H9 (cell line): ENCODE data around the gene RBSN. TPM values are rescaled to one million over a fixed set of nuclear protein-coding genes. Genes with fewer than 3 reads are reported as not detected.

Source experiments
- DNase-seq: peaks from one replicate; pipeline ENCODE4 v3.0.0-alpha.2; 2017
- H2AFZ ChIP-seq: one replicate; pipeline ENCODE4 v1.6.1; 2013; ENCODE audit warnings: mild to moderate bottlenecking, low read length, control low read depth, moderate library complexity
- H2AK5ac ChIP-seq: 2 replicates; pipeline ENCODE4 v1.6.1; 2013; ENCODE audit warnings: low read length, control low read depth, mixed read lengths; ENCODE audit not compliant: insufficient read length
- H2BK120ac ChIP-seq: one replicate; pipeline ENCODE4 v1.6.1; 2013; ENCODE audit warnings: low read depth, mild to moderate bottlenecking, low read length, control low read depth, inconsistent platforms; ENCODE audit not compliant: poor library complexity, severe bottlenecking
- H2BK12ac ChIP-seq: 2 replicates; pipeline ENCODE4 v1.6.1; 2013; ENCODE audit warnings: low read length, control low read depth, mixed read lengths, low read depth; ENCODE audit not compliant: insufficient read length
- H2BK15ac ChIP-seq: 2 replicates; pipeline ENCODE4 v1.6.1; 2013; ENCODE audit warnings: low read depth, low read length, control low read depth
- H2BK20ac ChIP-seq: one replicate; pipeline ENCODE4 v1.6.1; 2013; ENCODE audit warnings: low read depth, mild to moderate bottlenecking, low read length, control low read depth, inconsistent platforms; ENCODE audit not compliant: poor library complexity, severe bottlenecking
- H2BK5ac ChIP-seq: 2 replicates; pipeline ENCODE4 v1.6.1; 2013; ENCODE audit warnings: low read length, control low read depth, mixed read lengths; ENCODE audit not compliant: insufficient read length
- H3K14ac ChIP-seq: 2 replicates; pipeline ENCODE4 v1.6.1; 2013; ENCODE audit warnings: low read length, control low read depth; ENCODE audit not compliant: insufficient read depth
- H3K18ac ChIP-seq: 2 replicates; pipeline ENCODE4 v1.6.1; 2013; ENCODE audit warnings: low read depth, mild to moderate bottlenecking, mixed read lengths, low read length, control low read depth; ENCODE audit not compliant: insufficient read length
- H3K23ac ChIP-seq: 2 replicates; pipeline ENCODE4 v1.6.1; 2013; ENCODE audit warnings: low read length, control low read depth, mixed read lengths, low read depth; ENCODE audit not compliant: insufficient read length
- H3K23me2 ChIP-seq: 2 replicates; pipeline ENCODE4 v1.6.1; 2013; ENCODE audit warnings: low read depth, mild to moderate bottlenecking, mixed read lengths, low read length, control low read depth; ENCODE audit not compliant: insufficient read length, poor library complexity, severe bottlenecking
- H3K27ac ChIP-seq: 2 replicates; pipeline ENCODE4 v1.5.1; 2013; ENCODE audit warnings: low read length, control low read depth, mixed read lengths, low read depth; ENCODE audit not compliant: insufficient read length
- H3K27me3 ChIP-seq: 2 replicates; pipeline ENCODE4 v1.6.1; 2013; ENCODE audit warnings: low read length, control low read depth, inconsistent platforms; ENCODE audit not compliant: insufficient read depth
- H3K4ac ChIP-seq: 2 replicates; pipeline ENCODE4 v1.6.1; 2013; ENCODE audit warnings: low read depth, mild to moderate bottlenecking, control low read depth, inconsistent platforms, low read length, moderate library complexity
- H3K4me1 ChIP-seq: 2 replicates; pipeline ENCODE4 v1.6.1; 2013; ENCODE audit warnings: low read length, control low read depth, inconsistent platforms; ENCODE audit not compliant: insufficient read depth
- H3K4me2 ChIP-seq: 2 replicates; pipeline ENCODE4 v1.6.1; 2013; ENCODE audit warnings: low read length, control low read depth, mixed read lengths; ENCODE audit not compliant: insufficient read length, insufficient read depth
- H3K56ac ChIP-seq: 2 replicates; pipeline ENCODE4 v1.6.1; 2013; ENCODE audit warnings: low read depth, mild to moderate bottlenecking, mixed read lengths, low read length, control low read depth; ENCODE audit not compliant: insufficient read length
- H3K79me1 ChIP-seq: 2 replicates; pipeline ENCODE4 v1.6.1; 2013; ENCODE audit warnings: low read depth, mild to moderate bottlenecking, moderate library complexity, low read length, control low read depth, inconsistent platforms; ENCODE audit not compliant: insufficient read depth, poor library complexity, severe bottlenecking
- H3K79me2 ChIP-seq: 2 replicates; pipeline ENCODE4 v1.6.1; 2013; ENCODE audit warnings: low read length, control low read depth, inconsistent platforms; ENCODE audit not compliant: insufficient read depth
- H3K9ac ChIP-seq: 2 replicates; pipeline ENCODE4 v1.6.1; 2013; ENCODE audit warnings: low read length, control low read depth, mixed read lengths; ENCODE audit not compliant: insufficient read length; ENCODE audit errors: extremely low read depth
- H3K9me3 ChIP-seq: one replicate; pipeline ENCODE4 v1.6.1; 2013; ENCODE audit warnings: low read depth, low read length, inconsistent platforms; ENCODE audit not compliant: control insufficient read depth
- H3T11ph ChIP-seq: one replicate; pipeline ENCODE4 v1.6.1; 2013; ENCODE audit warnings: mild to moderate bottlenecking, low read length, control low read depth, inconsistent platforms
- H4K20me1 ChIP-seq: one replicate; pipeline ENCODE4 v1.6.1; 2013; ENCODE audit not compliant: control insufficient read depth, insufficient read length, insufficient read depth
- H4K5ac ChIP-seq: 2 replicates; pipeline ENCODE4 v1.6.1; 2013; ENCODE audit warnings: low read depth, mild to moderate bottlenecking, mixed read lengths, low read length, control low read depth; ENCODE audit not compliant: insufficient read length
- H4K8ac ChIP-seq: replicated peaks from 2 replicates; pipeline ENCODE4 v1.6.1; 2013; ENCODE audit warnings: low read length, control low read depth, mixed read lengths, low read depth; ENCODE audit not compliant: insufficient read length
- H4K91ac ChIP-seq: 2 replicates; pipeline ENCODE4 v1.6.1; 2013; ENCODE audit warnings: low read depth, mild to moderate bottlenecking, moderate library complexity, mixed read lengths, low read length, control low read depth; ENCODE audit not compliant: insufficient read length
- H3K27ac Mint-ChIP-seq, 3 experiments: 2 replicates in 2 of 3; 3 replicates in 1 of 3; pipeline ENCODE4 v1.8.0; 2020 to 2021; ENCODE audit warnings: mixed read lengths in 3 of 3, mild to moderate bottlenecking in 1 of 3, moderate library complexity in 1 of 3
- H3K27me3 Mint-ChIP-seq: 2 replicates; pipeline ENCODE4 v1.8.0; 2021; ENCODE audit warnings: low read depth, mild to moderate bottlenecking, moderate library complexity, mixed read lengths
- H3K36me3 Mint-ChIP-seq, 3 experiments: 2 replicates in 2 of 3; 3 replicates in 1 of 3; pipeline ENCODE4 v1.8.0; 2020 to 2021; ENCODE audit warnings: low read depth in 3 of 3, mixed read lengths in 3 of 3; ENCODE audit not compliant: insufficient read depth in 1 of 3
- H3K4me1 Mint-ChIP-seq, 2 experiments: 2 replicates each; pipeline ENCODE4 v1.8.0; 2020; ENCODE audit warnings: mixed read lengths in 2 of 2
- H3K4me3 Mint-ChIP-seq, 2 experiments: 2 replicates in 1 of 2; 3 replicates in 1 of 2; pipeline ENCODE4 v1.8.0; 2020 to 2021; ENCODE audit warnings: mild to moderate bottlenecking in 2 of 2, mixed read lengths in 2 of 2, moderate library complexity in 1 of 2
- H3K9me3 Mint-ChIP-seq, 2 experiments: 2 replicates in 1 of 2; 3 replicates in 1 of 2; pipeline ENCODE4 v1.8.0; 2020; ENCODE audit warnings: mild to moderate bottlenecking in 2 of 2, mixed read lengths in 2 of 2, moderate library complexity in 1 of 2
- CTCF ChIP-seq: fragments of 200-600 bp; sonication (generic); conservative IDR thresholded peaks from 3 replicates; pipeline ENCODE4 v1.8.0; 2021; ENCODE audit warnings: antibody characterized with exemption, mild to moderate bottlenecking
- WGBS: extraction: QIAGEN DNeasy Blood & Tissue Kit; methylation state at CpG from one replicate; pipeline ENCODE4 v1.1.7; 2013; ENCODE audit warnings: missing lambda C conversion rate, low lambda C conversion rate, mixed read lengths; ENCODE audit not compliant: insufficient read length; ENCODE audit errors: extremely low coverage; 5-methylcytosine and 5-hydroxymethylcytosine counted together
- total RNA-seq: library from RNA; stranded (reverse); gene quantifications from 2 replicates; pipeline ENCODE4 v1.2.1, GENCODE V29; 2021

The RBSN gene
- total RNA-seq, 1 experiment from 2014 or later = 16.0 TPM

- Histone ChIP-seq H3T11ph (no peak overlapping the region), H3K9ac (no peak overlapping the region), H4K8ac (no peak overlapping the region), H3K79me2 (no peaks in the 10 kb centered on the region), H2BK12ac (no peak overlapping the region), H3K79me1 (no peaks in the 10 kb centered on the region), H3K4ac (no peak overlapping the region), H3K23me2 (no peaks in the 10 kb centered on the region), H2BK5ac (no peak overlapping the region), H2BK15ac (no peak overlapping the region), H3K23ac (no peak overlapping the region), H3K4me2 (no peak overlapping the region), H4K5ac (no peak overlapping the region), H2AK5ac (no peak overlapping the region), H3K27ac (no peak overlapping the region), H3K18ac (no peak overlapping the region), H3K4me1 (no peaks in the 10 kb centered on the region), H2BK20ac (no peak overlapping the region), H2AFZ (no peak overlapping the region), H2BK120ac (no peak overlapping the region), H3K9me3 (no peaks in the 10 kb centered on the region), H3K14ac (no peak overlapping the region), H3K27me3 (no peaks in the 10 kb centered on the region), H3K56ac (no peak overlapping the region), H4K91ac (no peak overlapping the region), H4K20me1 (no peaks in the 10 kb centered on the region)
- peaks cover 26 to 87% (median 84%) of the 10 kb centered on the region in 3 experiments; a peak in 6 of 7 replicates for H3K36me3 Mint-ChIP-seq
- no peak for DNase-seq
- no peak overlapping the region; a peak in 1 of 7 replicates for H3K27ac Mint-ChIP-seq
- TF ChIP-seq CTCF = no peak
- H3K27me3 Mint-ChIP-seq = no peaks in the 10 kb centered on the region
- no CpG with 5 or more reads among the region's 2 CpGs for WGBS
- no peaks in the 10 kb centered on the region for H3K9me3 Mint-ChIP-seq
- no peak overlapping the region for H3K4me3 Mint-ChIP-seq
- H3K4me1 Mint-ChIP-seq = no peaks in the 10 kb centered on the region
Measured at GRCh38 chr3:15032650-15033049, 66.3 kb downstream of the RBSN start.
